OCI-LY1 (cell line): ENCODE measurements around the gene PBX3.

Experiments
- H2AFZ ChIP-seq: fragments of 200-600 bp; sonication (generic), shearing (Covaris generic); 2 replicates; pipeline ENCODE4 v1.6.0; 2014; ENCODE audit warnings: antibody characterized with exemption, mild to moderate bottlenecking, low read length
- H3F3A ChIP-seq: fragments of 200-600 bp; sonication (generic), shearing (Covaris generic); 2 replicates; pipeline ENCODE4 v1.6.0; 2014; ENCODE audit warnings: mild to moderate bottlenecking, antibody characterized with exemption, low read length, moderate library complexity; ENCODE audit not compliant: insufficient read depth
- H3K27ac ChIP-seq: fragments of 200-600 bp; sonication (generic); 2 replicates; pipeline ENCODE4 v1.5.1; 2014; ENCODE audit warnings: low read length, mixed run types, mild to moderate bottlenecking, low read depth; ENCODE audit not compliant: poor library complexity, severe bottlenecking
- H3K27me3 ChIP-seq: fragments of 200-600 bp; sonication (generic); 2 replicates; pipeline ENCODE4 v1.6.0; 2014; ENCODE audit warnings: antibody characterized with exemption, mild to moderate bottlenecking, low read length, moderate library complexity; ENCODE audit not compliant: insufficient read depth
- H3K36me3 ChIP-seq: fragments of 200-600 bp; sonication (generic); 2 replicates; pipeline ENCODE4 v1.6.1; 2014; ENCODE audit warnings: mild to moderate bottlenecking, antibody characterized with exemption, low read length, moderate library complexity, mixed read lengths; ENCODE audit not compliant: insufficient read depth
- H3K4me1 ChIP-seq: fragments of 200-600 bp; sonication (generic); 2 replicates; pipeline ENCODE4 v1.5.1; 2014; ENCODE audit warnings: mild to moderate bottlenecking, low read length, moderate library complexity; ENCODE audit not compliant: insufficient read depth, severe bottlenecking
- H3K4me2 ChIP-seq: fragments of 200-600 bp; sonication (generic), shearing (Covaris generic); 2 replicates; pipeline ENCODE4 v1.6.1; 2014; ENCODE audit warnings: low read length
- H3K4me3 ChIP-seq: fragments of 200-600 bp; sonication (generic); 2 replicates; pipeline ENCODE4 v1.5.1; 2014; ENCODE audit warnings: low read length, low read depth, mild to moderate bottlenecking, mixed read lengths; ENCODE audit not compliant: poor library complexity, severe bottlenecking
- H3K79me2 ChIP-seq: fragments of 200-600 bp; shearing (Covaris generic); 2 replicates; pipeline ENCODE4 v1.6.1; 2016; ENCODE audit warnings: mixed run types, low read length, mixed read lengths; ENCODE audit not compliant: insufficient read depth
- H3K9ac ChIP-seq: fragments of 200-600 bp; sonication (generic), shearing (Covaris generic); 2 replicates; pipeline ENCODE4 v1.6.1; 2014; ENCODE audit warnings: mild to moderate bottlenecking, low read length, mixed read lengths
- H3K9me2 ChIP-seq: fragments of 200-600 bp; sonication (generic), shearing (Covaris generic); 2 replicates; pipeline ENCODE4 v1.6.1; 2014; ENCODE audit warnings: low read depth, mild to moderate bottlenecking, low read length, mixed read lengths
- H3K9me3 ChIP-seq: fragments of 200-600 bp; shearing (Covaris generic); 2 replicates; pipeline ENCODE4 v1.6.1; 2014; ENCODE audit warnings: low read length, mixed read lengths
- H4K20me1 ChIP-seq: fragments of 200-600 bp; sonication (generic), shearing (Covaris generic); 2 replicates; pipeline ENCODE4 v1.6.0; 2016; ENCODE audit warnings: mild to moderate bottlenecking, low read length; ENCODE audit not compliant: insufficient read depth
- EZH2 ChIP-seq: fragments of 200-600 bp; sonication (generic), shearing (Covaris generic); IDR thresholded peaks from 2 replicates; pipeline ENCODE4 v1.8.0; 2017; ENCODE audit warnings: borderline replicate concordance, mixed run types, mild to moderate bottlenecking, antibody characterized with exemption, low read length, moderate library complexity, mixed read lengths
- TF ChIP-seq, protein P1 (sequence below): fragments of 200-600 bp; sonication (generic), shearing (Covaris generic); IDR thresholded peaks from 2 replicates; pipeline ENCODE4 v1.5.1; 2017; ENCODE audit warnings: mild to moderate bottlenecking, antibody characterized with exemption, low read length, moderate library complexity, mixed read lengths

The PBX3 gene

DNA sequence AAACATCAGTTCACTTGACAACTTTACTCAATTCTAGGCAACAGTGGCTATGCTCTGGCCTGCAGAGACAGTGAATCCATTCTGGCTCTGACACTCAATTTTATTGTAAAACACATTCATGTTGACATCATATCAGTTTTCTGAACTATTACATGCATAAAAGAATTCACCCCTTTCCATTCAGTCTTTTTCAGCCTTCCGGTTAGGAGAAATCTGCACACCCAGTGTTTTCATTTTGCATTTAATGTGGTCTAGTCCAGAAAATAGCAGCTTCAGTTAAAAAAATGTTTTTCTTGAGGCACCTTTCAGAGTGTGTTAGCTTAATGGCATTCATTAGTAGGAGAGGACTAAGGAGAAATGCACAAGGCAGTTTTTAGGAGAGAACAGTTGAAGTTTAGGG lies 95.1 kb downstream of the PBX3 start:
- Histone ChIP-seq H4K20me1 (no peaks in the 10 kb centered on the region), H3K79me2 (peaks cover 21% of the 10 kb centered on the region; the same call in 1 of the 2 replicates)
- TF ChIP-seq, protein P1, sequence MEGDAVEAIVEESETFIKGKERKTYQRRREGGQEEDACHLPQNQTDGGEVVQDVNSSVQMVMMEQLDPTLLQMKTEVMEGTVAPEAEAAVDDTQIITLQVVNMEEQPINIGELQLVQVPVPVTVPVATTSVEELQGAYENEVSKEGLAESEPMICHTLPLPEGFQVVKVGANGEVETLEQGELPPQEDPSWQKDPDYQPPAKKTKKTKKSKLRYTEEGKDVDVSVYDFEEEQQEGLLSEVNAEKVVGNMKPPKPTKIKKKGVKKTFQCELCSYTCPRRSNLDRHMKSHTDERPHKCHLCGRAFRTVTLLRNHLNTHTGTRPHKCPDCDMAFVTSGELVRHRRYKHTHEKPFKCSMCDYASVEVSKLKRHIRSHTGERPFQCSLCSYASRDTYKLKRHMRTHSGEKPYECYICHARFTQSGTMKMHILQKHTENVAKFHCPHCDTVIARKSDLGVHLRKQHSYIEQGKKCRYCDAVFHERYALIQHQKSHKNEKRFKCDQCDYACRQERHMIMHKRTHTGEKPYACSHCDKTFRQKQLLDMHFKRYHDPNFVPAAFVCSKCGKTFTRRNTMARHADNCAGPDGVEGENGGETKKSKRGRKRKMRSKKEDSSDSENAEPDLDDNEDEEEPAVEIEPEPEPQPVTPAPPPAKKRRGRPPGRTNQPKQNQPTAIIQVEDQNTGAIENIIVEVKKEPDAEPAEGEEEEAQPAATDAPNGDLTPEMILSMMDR = no peak
- TF ChIP-seq EZH2 = no peak

DNA sequence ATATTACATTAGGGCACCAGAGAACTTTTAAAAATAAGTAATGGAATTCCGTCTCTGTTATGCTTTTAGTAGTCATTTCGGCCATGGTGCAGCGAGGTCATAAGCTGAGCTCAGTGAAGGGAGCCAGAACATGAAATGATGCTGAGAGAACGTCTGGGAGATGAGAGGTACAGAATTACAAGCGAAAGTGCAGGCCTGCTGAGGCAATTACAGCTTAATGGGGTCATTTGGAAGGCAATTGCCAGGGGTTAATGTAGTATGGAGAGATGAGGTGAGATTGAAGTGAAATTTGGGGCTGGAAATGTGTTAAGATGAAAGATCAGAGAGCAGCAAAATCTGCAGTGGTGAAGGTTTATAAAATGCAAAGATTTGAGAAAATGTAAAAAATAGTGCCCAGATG lies 96.5 kb downstream of the PBX3 start:
- Histone ChIP-seq H3K9me3 (no peaks in the 10 kb centered on the region), H4K20me1 (no peaks in the 10 kb centered on the region), H3K9me2 (no peaks in the 10 kb centered on the region), H3F3A (no peaks in the 10 kb centered on the region), H3K27me3 (no peaks in the 10 kb centered on the region), H3K4me2 (no peak overlapping the region), H3K36me3 (peaks cover 5% of the 10 kb centered on the region; the same call in 1 of the 2 replicates), H3K79me2 (peaks cover 26% of the 10 kb centered on the region), H3K4me1 (peaks cover 54% of the 10 kb centered on the region), H3K27ac (no peak overlapping the region), H2AFZ (no peak overlapping the region), H3K9ac (no peak overlapping the region), H3K4me3 (no peak overlapping the region)
- TF ChIP-seq, protein P1 = no peak

More for the DNA sequence above, 95.1 kb downstream of the PBX3 start:
- Histone ChIP-seq H2AFZ (no peak overlapping the region), H3K27ac (peak overlapping the region; percentile 21), H3K9me2 (no peaks in the 10 kb centered on the region), H3K4me2 (peak overlapping the region; percentile 24; the same call in 1 of the 2 replicates), H3K4me1 (peaks cover 62% of the 10 kb centered on the region), H3K36me3 (peaks cover 5% of the 10 kb centered on the region; the same call in 1 of the 2 replicates), H3K9ac (no peak overlapping the region), H3K9me3 (no peaks in the 10 kb centered on the region), H3F3A (no peaks in the 10 kb centered on the region), H3K4me3 (no peak overlapping the region), H3K27me3 (no peaks in the 10 kb centered on the region)

DNA sequence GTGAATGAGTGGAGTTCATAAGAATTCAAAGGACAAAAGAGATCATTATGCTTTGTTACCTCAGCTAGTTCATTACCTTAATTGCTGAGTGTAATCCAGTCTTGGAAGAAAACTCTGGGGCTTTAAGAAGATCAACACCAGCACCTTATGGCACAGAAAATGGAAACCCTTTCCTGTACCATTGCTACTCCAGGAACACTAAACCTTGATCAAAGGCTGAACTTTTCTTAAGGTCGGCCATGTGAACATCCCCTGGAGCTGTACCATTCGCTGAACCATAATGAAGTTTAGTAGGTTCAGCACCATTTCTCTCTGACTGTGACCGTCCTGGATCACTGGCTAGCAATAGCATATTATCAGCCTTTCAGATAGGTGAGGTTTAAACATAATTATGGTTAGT lies 97.4 kb downstream of the PBX3 start:
- TF ChIP-seq, protein P1 = no peak
- TF ChIP-seq EZH2 = no peak
- peaks cover 27% of the 10 kb centered on the region for H3K79me2 ChIP-seq
- H3K27ac ChIP-seq = no peak overlapping the region

More for the DNA sequence above, 97.4 kb downstream of the PBX3 start:
- Histone ChIP-seq H3F3A (no peaks in the 10 kb centered on the region), H4K20me1 (no peaks in the 10 kb centered on the region), H3K4me1 (peaks cover 44% of the 10 kb centered on the region), H3K27me3 (no peaks in the 10 kb centered on the region), H3K36me3 (peaks cover 5% of the 10 kb centered on the region; the same call in 1 of the 2 replicates), H3K4me3 (no peak overlapping the region), H3K9me3 (no peaks in the 10 kb centered on the region), H3K9ac (no peak overlapping the region), H3K4me2 (no peak overlapping the region), H3K9me2 (no peaks in the 10 kb centered on the region), H2AFZ (no peak overlapping the region)
